SJCRH30 (cell line): ENCODE results near the gene ABHD3. TPM values are rescaled to one million over a fixed set of nuclear protein-coding genes. Genes with fewer than 3 reads are reported as not detected.
"Not testable (repeated sequence)": the region's sequence is repeated elsewhere in the genome, so short reads cannot be mapped to it uniquely, and the experiment has no call there.

Source experiments
- DNase-seq, 2 experiments: peaks; one replicate each; pipeline ENCODE4 v3.0.0-alpha.2; 2015 to 2020
- H3K27ac ChIP-seq: fragments of 250-450 bp; sonication (Bioruptor Pico); 2 replicates; pipeline ENCODE4 v1.5.1; 2020; ENCODE audit warnings: mild to moderate bottlenecking, moderate library complexity
- H3K27me3 ChIP-seq: fragments of 250-450 bp; sonication (Bioruptor Pico); 2 replicates; pipeline ENCODE4 v1.5.1; 2020; ENCODE audit warnings: mild to moderate bottlenecking, moderate library complexity
- H3K36me3 ChIP-seq: fragments of 250-450 bp; sonication (Bioruptor Pico); 2 replicates; pipeline ENCODE4 v1.5.1; 2020; ENCODE audit warnings: mild to moderate bottlenecking, moderate library complexity
- H3K4me1 ChIP-seq: fragments of 250-450 bp; sonication (Bioruptor Pico); 2 replicates; pipeline ENCODE4 v1.5.1; 2020; ENCODE audit warnings: mild to moderate bottlenecking, moderate library complexity
- H3K4me3 ChIP-seq: fragments of 250-450 bp; sonication (Bioruptor Pico); 2 replicates; pipeline ENCODE4 v1.5.1; 2020; ENCODE audit warnings: mild to moderate bottlenecking, moderate library complexity
- H3K9me3 ChIP-seq: fragments of 250-450 bp; sonication (Bioruptor Pico); replicated peaks from 2 replicates; pipeline ENCODE4 v1.5.1; 2020; ENCODE audit warnings: mild to moderate bottlenecking, moderate library complexity
- total RNA-seq: library from RNA; depleted of rRNA; stranded (reverse); fragments of >200 nt; shearing (Covaris generic); gene quantifications from 2 replicates; pipeline ENCODE4 v1.2.3, GENCODE V29; 2014; rRNA removed

The ABHD3 gene, protein sequence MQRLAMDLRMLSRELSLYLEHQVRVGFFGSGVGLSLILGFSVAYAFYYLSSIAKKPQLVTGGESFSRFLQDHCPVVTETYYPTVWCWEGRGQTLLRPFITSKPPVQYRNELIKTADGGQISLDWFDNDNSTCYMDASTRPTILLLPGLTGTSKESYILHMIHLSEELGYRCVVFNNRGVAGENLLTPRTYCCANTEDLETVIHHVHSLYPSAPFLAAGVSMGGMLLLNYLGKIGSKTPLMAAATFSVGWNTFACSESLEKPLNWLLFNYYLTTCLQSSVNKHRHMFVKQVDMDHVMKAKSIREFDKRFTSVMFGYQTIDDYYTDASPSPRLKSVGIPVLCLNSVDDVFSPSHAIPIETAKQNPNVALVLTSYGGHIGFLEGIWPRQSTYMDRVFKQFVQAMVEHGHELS
- total RNA-seq = 13.2 and 13.5 TPM in 2 replicates

DNA sequence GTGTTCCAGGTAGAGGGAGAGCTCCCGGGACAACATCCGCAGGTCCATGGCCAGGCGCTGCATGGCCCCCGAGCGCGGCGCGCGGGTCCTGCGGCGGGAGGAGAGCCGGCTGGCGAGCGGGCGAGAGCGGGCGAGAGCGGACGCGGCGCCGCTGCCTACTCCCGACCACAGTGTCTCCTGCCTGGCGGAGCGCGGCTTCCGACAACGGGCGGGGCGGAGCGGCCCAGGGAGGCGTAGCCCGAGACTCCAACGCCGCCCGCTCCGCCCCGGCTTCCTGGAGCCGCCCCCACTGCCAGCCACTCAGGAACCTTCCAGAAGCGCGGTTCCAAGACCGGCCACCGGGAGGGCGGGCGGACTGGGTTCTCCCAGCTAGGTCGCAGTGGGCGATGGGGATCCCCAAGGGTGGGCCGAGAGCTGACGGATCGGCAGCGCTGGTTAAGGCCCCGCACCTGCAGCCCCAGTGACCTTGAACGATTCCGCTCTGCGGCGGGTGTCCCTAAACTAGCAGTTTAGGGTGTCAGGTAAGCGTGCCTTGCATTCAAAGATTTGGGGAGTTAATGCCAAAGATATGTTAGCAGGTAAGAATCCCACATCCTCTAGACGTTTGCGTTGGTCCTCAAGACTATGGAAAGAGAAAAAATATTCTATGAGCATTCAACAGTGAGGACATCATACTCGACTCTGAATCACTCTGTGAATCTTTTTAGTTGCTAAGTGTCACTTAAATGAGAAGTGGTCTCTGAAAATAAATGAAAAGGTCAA lies at the start of gene ABHD3:
TSS of gene ABHD3 (minus strand) at position 172 of the 762 bp plus-strand sequence. CDS start at position 63, 109 bp downstream.
- H3K4me3 ChIP-seq = peak within 1 kb of the TSS; percentile 70
- H3K9me3 ChIP-seq = no peaks in the 10 kb centered on the region
- DNase-seq = peak; percentile 81 to 86

DNA sequence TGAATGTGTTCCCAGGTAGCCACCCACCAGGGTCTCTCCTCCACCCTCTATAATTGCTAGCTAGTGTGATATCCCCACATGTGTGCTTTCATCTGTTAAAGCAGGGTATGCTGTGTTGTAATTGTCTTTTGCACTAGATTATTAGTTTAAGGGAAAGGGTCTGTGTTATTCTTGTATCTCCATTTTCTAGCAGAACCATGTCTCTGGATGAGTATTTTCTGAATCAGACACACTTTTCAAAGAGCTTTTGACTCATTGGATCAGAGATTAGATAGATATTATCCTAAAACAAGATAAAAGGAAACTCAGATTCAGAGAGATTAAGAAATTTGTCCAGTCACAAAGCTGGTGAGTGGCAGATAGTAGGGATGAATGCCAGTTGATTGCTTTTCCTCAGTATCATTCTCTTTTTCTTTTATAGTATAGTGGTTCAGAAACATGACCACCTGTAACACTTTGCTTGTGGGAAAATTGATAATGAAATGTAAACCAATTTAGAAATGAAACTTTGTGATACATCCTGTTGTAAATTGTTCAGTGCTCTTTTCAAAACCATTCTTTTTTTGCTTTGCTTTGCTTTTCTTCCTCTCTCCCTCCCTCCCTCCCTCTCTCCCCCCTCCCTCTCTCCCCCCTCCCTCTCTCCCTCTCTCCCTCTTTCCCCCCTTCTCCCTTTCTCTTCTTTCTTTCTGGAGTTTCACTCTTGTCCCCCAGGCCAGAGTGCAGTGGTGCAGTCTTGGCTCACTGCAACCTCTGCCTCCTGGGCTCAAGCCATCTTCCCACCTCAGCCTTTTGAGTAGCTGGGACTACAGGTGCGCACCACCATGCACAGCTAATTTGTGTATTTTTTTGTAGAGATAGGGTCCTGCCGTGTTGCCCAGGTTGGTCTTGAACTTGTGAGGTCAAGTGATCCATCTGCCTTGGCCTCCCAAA lies 43.5 kb upstream of the ABHD3 start:
- Histone ChIP-seq H3K36me3 (no peaks in the 10 kb centered on the region), H3K9me3 (no peaks in the 10 kb centered on the region), H3K27me3 (no peaks in the 10 kb centered on the region), H3K4me3 (no peak overlapping the region), H3K27ac (no peak overlapping the region), H3K4me1 (no peaks in the 10 kb centered on the region)
- no peak for DNase-seq

More for the DNA sequence above, at the start of gene ABHD3:
- no peaks in the 10 kb centered on the region for H3K36me3 ChIP-seq
- H3K27ac ChIP-seq = peak within 1 kb of the TSS; percentile 47; the same call in 1 of the 2 replicates
- H3K27me3 ChIP-seq = no peaks in the 10 kb centered on the region
- no peaks in the 10 kb centered on the region for H3K4me1 ChIP-seq

DNA sequence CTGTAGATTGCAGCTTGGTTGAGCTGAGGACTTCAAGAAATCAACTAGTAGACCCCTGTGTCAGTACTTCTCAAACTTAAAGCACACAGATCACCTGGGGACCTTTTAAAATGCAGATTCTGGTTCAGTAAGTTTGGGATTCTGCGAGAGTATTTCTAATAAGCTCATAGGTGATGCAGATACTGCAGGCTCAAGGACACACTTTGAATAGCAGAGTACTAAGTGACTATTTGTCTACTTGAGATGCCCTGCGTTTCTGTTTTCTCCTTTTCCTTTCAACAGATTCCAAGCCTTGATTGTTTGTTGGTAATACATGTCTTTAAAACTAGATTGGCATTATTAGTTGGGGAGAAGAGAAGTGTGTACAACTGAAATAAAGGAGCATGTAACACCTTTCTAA lies 42.7 kb upstream of the ABHD3 start:
- DNase-seq = no peak
- no peak overlapping the region for H3K27ac ChIP-seq
- H3K36me3 ChIP-seq = no peaks in the 10 kb centered on the region
- H3K27me3 ChIP-seq = no peaks in the 10 kb centered on the region
- peaks cover 3% of the 10 kb centered on the region; the same call in 1 of the 2 replicates for H3K4me1 ChIP-seq
- no peaks in the 10 kb centered on the region for H3K9me3 ChIP-seq
- no peak overlapping the region for H3K4me3 ChIP-seq

DNA sequence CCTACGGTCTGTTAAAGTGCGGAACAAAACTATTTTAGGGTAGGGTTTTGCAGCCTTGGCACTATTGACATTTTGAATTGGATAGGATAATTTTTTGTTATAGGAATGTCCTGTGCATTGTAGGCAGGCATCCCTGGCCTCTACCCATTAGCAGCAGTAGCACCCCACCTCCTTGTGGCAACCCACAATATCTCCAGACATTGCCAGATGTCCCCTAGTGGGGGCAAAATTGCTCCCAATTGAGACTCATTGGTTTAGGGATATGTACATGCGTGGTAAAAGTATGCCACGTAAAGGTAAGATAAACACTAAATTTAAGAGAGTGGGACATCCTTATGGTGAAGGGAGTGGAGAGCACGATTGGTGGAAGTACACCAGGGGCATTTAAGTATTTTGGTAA lies 40.7 kb upstream of the ABHD3 start:
- H3K4me1 ChIP-seq = peaks cover 3% of the 10 kb centered on the region; the same call in 1 of the 2 replicates
- H3K4me3 ChIP-seq = no peak overlapping the region
- no peak for DNase-seq
- no peak overlapping the region for H3K27ac ChIP-seq
- no peaks in the 10 kb centered on the region for H3K27me3 ChIP-seq
- H3K9me3 ChIP-seq = no peaks in the 10 kb centered on the region
- H3K36me3 ChIP-seq = no peaks in the 10 kb centered on the region

DNA sequence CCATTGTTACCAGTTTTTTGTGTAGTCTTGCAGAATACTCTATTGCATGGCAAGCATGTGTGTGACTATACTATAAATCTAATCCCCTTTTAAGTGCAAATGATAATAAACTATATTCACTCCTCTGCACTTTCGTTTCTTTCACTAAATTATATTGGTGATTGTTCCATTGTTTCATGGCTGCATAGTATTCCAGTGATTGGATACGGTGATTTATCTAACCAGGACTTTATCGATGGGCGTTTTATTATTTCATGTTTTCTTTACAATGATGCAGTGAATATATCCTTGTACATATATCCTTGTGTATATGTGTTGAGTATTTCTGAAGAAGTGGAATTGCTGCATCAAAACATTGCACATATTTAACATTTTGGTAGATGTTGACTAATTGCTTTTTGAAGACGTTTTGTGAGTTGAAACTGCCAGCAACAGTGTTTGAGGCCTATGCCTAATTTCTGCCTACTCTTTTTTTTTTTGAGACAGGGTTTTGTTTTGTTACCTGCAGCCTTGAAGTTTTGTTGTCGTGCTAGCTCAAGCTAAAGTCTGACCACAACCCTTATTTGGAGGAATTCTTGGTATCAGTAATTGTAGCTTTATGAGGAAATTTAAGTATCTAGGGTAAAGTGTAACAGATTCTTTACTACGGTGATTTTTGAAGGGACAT lies 38.7 kb upstream of the ABHD3 start:
- Histone ChIP-seq H3K27me3 (no peaks in the 10 kb centered on the region), H3K4me3 (no peak overlapping the region), H3K9me3 (no peaks in the 10 kb centered on the region), H3K27ac (no peak overlapping the region), H3K4me1 (peaks cover 3% of the 10 kb centered on the region; the same call in 1 of the 2 replicates), H3K36me3 (no peaks in the 10 kb centered on the region)
- DNase-seq = no peak

DNA sequence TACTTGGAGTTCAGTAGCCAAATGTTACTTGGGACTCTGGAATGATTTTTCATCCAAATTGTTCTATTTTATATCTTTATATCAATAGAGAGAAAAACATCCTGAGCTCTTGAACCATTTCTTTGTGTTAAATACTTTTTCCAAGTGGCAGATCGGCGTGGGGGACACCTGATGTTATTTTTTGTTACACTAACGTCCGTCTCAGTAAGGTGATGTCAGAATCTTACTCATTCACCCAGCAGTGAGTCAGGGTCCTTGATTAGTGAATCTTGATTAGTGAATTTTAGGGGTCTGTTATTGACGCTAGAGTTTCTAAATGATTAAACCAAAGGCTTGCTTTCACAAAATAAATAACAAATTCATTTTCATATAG lies 37.7 kb upstream of the ABHD3 start:
- peak overlapping the region; percentile 94 for H3K27ac ChIP-seq
- H3K27me3 ChIP-seq = no peaks in the 10 kb centered on the region
- DNase-seq = no peak

DNA sequence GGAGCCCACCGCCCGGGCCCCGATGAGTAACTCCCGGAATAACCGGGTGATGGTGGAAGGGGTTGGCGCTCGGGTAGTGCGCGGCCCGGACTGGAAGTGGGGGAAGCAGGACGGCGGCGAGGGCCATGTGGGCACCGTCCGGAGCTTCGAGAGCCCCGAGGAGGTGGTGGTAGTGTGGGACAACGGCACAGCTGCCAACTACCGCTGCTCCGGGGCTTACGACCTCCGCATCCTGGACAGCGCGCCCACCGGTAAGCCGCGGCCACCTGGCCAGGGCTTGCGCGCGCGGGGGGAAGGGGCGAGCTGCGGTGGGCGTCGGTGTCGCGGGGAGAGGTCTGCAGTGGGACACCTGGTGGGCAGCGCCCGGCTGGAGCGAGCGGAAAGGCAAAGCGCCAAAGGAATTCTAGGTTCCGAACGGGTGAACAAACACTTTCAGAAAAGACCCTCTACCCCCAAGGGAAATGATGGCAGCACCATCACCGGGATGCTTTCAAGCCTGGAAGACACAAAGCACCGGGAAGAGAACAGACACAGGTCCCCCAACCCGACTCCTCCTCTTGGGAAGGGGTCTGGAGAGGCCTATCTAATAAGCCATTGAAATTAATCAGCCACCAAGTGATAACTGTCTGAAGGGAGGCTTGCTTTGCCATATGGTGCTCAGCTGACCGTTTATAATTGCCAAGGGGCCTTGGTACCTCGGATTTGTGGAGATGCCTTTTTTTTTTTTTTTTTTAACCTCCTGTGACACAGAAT lies 37.2 kb upstream of the ABHD3 start:
- peak; percentile 35 to 43 for DNase-seq
- peaks cover 3% of the 10 kb centered on the region; the same call in 1 of the 2 replicates for H3K4me1 ChIP-seq
- H3K4me3 ChIP-seq = peak overlapping the region; percentile 97
- peak overlapping the region; percentile 94 for H3K27ac ChIP-seq
- H3K9me3 ChIP-seq = no peaks in the 10 kb centered on the region
- no peaks in the 10 kb centered on the region for H3K36me3 ChIP-seq
- no peaks in the 10 kb centered on the region for H3K27me3 ChIP-seq

More for the DNA sequence above, 37.7 kb upstream of the ABHD3 start:
- Histone ChIP-seq H3K4me1 (peaks cover 3% of the 10 kb centered on the region; the same call in 1 of the 2 replicates), H3K4me3 (peak overlapping the region; percentile 97), H3K36me3 (no peaks in the 10 kb centered on the region), H3K9me3 (no peaks in the 10 kb centered on the region)

DNA sequence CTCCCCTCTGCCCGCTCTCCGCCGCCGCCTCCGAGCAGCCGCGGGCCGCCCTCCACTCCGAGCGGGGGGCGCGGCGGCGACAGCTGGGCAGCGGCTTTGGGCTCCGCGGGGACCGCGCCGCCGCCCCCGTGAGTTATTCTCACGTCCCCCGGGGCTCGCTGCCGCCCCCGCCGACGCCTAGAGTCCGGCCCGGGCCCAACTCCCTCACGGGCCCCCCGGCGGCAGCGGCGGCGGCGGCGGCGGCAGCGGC lies 36.7 kb upstream of the ABHD3 start:
- Histone ChIP-seq H3K27me3 (no peaks in the 10 kb centered on the region), H3K4me1 (peaks cover 3% of the 10 kb centered on the region; the same call in 1 of the 2 replicates), H3K36me3 (no peaks in the 10 kb centered on the region), H3K27ac (peak overlapping the region; percentile 94), H3K9me3 (no peaks in the 10 kb centered on the region), H3K4me3 (peak overlapping the region; percentile 97)
- no peak for DNase-seq

DNA sequence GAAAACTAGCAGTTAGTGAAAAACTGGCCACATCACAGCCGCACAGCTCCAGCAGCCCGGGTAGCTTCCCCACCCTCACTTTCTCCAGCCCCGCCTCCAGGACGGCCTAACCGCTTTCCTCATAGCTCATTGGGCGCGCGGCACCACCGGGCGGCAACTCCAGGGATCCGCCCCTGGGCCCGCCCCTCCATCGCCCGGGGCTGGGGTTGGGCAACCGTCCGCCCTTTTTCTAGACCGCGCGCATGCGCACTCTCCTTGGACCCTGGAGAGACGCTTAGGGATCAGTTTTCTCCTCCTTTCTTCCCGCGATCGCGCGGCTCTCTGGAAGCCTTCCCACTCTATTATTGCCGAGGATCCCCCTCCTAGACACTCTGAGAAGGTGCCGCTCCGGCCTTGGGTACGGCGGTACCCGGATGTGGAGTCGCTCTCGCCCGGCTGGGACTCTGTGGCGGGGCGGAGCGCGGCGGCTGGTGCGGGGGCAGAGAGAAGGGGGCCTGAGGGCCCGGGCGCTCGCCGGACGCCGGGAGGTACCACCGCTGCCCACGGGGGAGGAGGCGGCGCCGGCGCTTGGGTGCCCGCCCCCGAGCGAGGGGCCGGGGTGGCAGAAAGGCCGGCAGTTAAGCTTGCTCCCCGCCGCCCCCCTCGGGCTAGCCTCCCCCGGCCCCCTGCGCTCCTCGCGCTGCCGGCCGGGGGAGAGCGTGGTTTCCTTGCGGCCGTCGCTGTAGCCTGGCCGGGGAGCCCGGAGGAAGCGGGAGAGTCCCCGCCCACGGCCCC lies 36.2 kb upstream of the ABHD3 start, which contains the start of gene MIB1:
TSS of gene MIB1 (plus strand) at position 255 of the 774 bp plus-strand sequence. CDS start 792 bp downstream, outside the sequence.
- Histone ChIP-seq H3K27me3 (no peaks in the 10 kb centered on the region), H3K9me3 (no peaks in the 10 kb centered on the region), H3K4me1 (peaks cover 3% of the 10 kb centered on the region; the same call in 1 of the 2 replicates), H3K27ac (peak within 1 kb of the TSS; percentile 94), H3K4me3 (peak within 1 kb of the TSS; percentile 97), H3K36me3 (no peaks in the 10 kb centered on the region)
- peak; percentile 95 to 97 for DNase-seq

DNA sequence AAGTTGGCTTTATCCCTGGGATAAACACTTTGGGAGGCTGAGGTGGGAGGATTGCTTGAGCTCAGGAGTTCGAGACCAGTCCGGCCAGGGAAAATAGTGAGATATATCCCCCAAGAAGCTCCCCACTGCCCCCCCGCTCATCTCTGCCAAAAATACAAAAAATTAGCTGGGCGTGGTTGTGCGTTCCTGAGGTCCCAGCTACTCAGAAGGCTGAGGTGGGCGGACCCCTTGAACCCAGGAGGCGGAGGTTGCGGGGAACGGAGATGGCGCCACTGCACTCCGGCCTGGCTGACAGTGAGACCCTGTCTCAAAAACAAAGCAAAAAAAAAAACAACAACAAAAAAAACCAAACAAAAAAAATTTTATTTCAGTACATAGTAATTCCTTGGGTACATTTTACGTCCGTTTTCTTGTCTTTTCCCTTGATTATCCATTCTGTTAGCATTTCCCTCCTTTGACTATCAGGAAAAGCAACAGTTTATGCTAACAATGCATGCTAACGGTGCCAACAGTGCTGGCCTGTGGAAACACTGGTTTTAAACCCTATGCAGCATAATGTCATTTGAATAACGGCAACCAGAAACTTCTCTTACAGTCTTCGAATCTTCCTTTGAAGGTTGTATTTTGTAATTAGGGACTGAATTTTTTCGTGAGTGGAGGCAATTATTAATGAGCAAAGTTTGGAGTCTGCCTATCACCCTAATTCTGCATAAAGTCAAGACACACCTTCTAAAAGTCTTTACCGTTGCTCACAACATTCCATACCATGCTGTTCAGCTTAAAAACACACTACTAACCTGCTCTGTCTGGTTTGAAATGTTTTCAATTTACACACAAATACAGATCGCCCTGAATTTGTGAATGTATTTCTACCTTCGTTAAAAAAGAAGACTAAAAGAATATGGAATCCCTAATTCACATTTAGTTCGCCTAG lies 35.3 kb upstream of the ABHD3 start:
- H3K27ac ChIP-seq = peak overlapping the region; percentile 94; the same call in 1 of the 2 replicates
- no peaks in the 10 kb centered on the region for H3K36me3 ChIP-seq
- peaks cover 3% of the 10 kb centered on the region; the same call in 1 of the 2 replicates for H3K4me1 ChIP-seq
- no peaks in the 10 kb centered on the region for H3K9me3 ChIP-seq
- H3K4me3 ChIP-seq = peak overlapping the region; percentile 97
- peak; percentile 23 to 39 for DNase-seq
- H3K27me3 ChIP-seq = no peaks in the 10 kb centered on the region

DNA sequence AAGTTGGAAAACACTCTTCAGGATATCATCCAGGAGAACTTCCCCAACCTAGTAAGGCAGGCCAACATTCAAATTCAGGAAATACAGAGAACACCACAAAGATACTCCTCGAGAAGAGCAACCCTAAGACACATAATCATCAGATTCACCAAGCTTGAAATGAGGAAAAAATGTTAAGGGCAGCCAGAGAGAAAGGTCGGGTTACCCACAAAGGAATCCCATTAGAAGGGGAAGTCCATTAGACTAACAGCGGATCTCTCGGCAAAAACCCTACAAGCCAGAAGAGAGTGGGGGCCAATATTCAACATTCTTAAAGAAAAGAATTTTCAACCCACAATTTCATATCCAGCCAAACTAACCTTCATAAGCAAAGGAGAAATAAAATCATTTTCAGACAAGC lies 32.4 kb upstream of the ABHD3 start:
- H3K9me3 ChIP-seq, DNase-seq, H3K36me3 ChIP-seq, H3K27me3 ChIP-seq, H3K4me3 ChIP-seq, H3K4me1 ChIP-seq, H3K27ac ChIP-seq: not testable (repeated sequence)

DNA sequence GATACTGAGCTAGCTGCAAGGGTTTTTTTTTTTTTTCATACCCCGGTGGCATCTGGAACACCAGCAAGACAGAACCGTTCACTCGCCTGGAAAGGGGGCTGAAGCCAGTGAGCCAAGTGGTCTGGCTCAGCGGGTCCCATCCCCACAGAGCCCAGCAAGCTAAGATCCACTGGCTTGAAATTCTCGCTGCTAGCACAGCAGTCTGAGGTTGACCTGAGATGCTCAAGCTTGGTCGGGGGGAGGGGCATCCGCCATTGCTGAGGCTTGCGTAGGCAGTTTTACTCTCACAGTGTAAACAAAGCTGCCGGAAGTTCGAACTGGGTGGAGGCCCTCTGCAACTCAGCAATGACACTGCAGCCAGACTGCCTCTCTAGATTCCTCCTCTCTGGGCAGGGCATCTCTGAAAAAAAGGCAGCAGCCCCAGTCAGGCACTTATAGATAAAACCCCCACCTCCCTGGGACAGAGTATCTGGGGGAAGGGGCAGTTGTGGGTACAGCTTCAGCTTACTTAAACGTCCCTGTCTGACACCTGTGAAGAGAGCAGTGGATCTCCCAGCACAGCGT lies 31.0 kb upstream of the ABHD3 start:
- Histone ChIP-seq H3K27me3 (no peaks in the 10 kb centered on the region), H3K36me3 (no peaks in the 10 kb centered on the region), H3K4me3 (no peak overlapping the region), H3K4me1 (no peaks in the 10 kb centered on the region), H3K9me3 (no peaks in the 10 kb centered on the region), H3K27ac (no peak overlapping the region)
- peak; percentile 7 to 12 for DNase-seq
